Rectal smooth muscle tissue (tissue), 1 donor: ENCODE data around the gene MPI.

Source experiments
- H3K27ac ChIP-seq: one replicate; pipeline ENCODE4 v1.7.0; 2013; ENCODE audit warnings: low read depth, low read length, inconsistent platforms
- H3K27me3 ChIP-seq: one replicate; pipeline ENCODE4 v1.7.0; 2013; ENCODE audit warnings: low read length; ENCODE audit not compliant: control insufficient read depth, insufficient read depth
- H3K36me3 ChIP-seq: one replicate; pipeline ENCODE4 v1.7.0; 2013; ENCODE audit warnings: low read length; ENCODE audit not compliant: control insufficient read depth, insufficient read depth
- H3K4me1 ChIP-seq: one replicate; pipeline ENCODE4 v1.7.0; 2013; ENCODE audit warnings: low read length; ENCODE audit not compliant: control insufficient read depth, insufficient read depth
- H3K4me3 ChIP-seq: one replicate; pipeline ENCODE4 v1.7.0; 2013; ENCODE audit warnings: low read length
- H3K9ac ChIP-seq: one replicate; pipeline ENCODE4 v1.7.0; 2013; ENCODE audit warnings: low read length

The MPI gene, protein sequence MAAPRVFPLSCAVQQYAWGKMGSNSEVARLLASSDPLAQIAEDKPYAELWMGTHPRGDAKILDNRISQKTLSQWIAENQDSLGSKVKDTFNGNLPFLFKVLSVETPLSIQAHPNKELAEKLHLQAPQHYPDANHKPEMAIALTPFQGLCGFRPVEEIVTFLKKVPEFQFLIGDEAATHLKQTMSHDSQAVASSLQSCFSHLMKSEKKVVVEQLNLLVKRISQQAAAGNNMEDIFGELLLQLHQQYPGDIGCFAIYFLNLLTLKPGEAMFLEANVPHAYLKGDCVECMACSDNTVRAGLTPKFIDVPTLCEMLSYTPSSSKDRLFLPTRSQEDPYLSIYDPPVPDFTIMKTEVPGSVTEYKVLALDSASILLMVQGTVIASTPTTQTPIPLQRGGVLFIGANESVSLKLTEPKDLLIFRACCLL

DNA sequence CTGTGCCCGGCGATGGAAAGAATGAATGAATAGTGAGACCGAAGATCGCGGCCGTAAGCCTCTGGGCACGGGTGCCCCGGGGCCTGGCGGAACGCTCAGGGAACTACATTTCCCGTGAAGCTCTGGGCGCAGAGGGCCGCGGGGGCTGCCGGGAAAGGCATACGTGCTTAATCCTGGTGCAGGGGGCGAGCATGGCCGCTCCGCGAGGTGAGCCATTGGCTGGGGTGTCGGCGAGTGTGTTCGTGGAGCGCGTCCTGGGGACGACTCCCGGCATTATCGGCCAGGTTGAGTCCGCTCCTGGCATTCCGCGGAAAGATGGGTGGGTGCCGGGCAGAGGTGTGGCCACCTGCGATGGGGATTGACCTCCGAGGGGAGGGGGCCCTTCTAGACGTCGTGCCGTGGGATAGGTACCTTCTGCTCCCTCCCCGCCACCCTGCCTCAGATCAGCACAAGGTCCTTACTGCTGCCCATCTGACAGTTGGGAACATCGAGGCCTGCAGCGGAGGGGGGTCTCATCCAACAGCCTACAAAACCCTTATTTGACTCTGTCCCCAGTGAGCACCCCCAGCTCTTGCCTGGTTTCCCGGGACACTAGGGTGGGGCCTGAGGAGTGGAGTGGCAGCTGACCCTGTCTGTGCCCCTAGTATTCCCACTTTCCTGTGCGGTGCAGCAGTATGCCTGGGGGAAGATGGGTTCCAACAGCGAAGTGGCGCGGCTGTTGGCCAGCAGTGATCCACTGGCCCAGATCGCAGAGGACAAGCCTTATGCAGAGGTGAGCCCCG is at the start of gene MPI:
TSS of gene MPI (plus strand) at position 160 of the 782 bp plus-strand sequence. CDS start at position 192, 32 bp downstream.
- Histone ChIP-seq H3K9ac (peak within 1 kb of the TSS; percentile 89), H3K36me3 (peaks cover 5% of the 10 kb centered on the region), H3K27me3 (no peaks in the 10 kb centered on the region), H3K27ac (peak within 1 kb of the TSS; percentile 69), H3K4me3 (peak within 1 kb of the TSS; percentile 97), H3K4me1 (peaks cover 10% of the 10 kb centered on the region)

DNA sequence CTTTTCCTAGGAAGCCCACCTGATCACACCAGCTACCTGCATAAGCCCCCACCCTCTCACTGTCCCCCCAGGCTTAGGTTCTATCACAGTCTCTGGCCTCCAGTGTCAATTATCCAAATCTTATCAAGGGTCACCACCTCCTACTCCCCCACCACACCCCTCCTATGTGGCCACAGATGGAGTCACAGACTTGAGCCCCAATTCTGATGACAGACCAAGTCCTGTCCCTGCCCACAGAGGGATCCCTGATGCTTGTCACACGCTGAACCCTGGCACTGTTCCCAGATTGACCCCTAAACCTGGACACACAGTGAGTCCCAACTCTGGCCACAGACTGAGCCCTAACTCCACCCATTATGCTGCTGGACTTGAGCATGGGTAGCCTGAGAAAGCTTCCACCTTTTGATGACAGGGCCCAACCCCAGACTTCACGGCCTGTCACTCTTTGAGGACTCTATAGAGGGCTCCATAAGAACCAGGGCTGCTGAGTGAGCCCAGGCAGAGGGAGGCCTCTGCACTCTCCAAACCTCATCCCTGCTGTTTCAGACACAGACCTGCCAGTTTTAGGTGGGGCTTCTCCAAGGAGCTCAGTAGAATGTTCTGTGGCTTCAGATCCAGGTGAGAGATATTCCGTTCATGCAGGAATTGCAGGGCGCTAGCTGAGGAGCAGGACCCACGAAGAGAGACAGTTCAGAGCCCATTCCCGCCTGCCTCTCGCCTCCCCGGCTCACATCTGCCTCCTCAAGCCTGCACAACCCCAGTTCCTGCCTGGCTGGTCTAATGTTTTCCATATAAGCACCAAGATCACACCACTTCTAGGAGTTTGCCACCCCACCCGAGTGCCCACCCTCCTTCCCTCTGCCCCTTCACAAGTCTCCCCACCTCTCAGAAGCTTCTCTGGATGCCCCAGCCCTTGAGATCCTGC is 48.7 kb upstream of the MPI start:
- Histone ChIP-seq H3K36me3 (peaks cover 4% of the 10 kb centered on the region), H3K4me3 (no peak overlapping the region), H3K27ac (no peak overlapping the region), H3K4me1 (peaks cover 8% of the 10 kb centered on the region), H3K9ac (no peak overlapping the region), H3K27me3 (no peaks in the 10 kb centered on the region)

DNA sequence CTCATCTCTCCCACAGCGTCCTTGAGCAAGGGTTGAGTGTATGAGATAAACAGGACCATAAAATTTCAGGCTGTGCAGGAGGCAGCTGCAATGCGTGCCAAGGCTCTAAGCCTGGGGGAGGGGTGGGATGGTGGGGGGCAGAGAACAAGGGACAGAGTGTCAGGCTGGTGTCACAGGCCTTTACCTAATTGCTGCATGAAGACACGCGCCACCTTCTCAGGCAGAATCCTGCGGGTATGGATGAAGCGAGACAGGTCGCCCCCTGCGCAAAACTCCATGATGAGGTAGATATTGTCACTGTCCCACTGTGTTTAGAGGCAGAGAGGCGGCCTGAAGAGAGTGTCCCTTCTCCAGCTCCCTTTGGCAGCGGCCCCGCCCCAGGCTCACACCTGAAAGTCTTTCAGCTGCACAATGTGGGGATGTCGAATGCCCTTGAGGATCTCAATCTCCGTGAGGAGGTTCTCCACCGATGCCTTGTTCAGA is 47.9 kb upstream of the MPI start:
- Histone ChIP-seq H3K27ac (no peak overlapping the region), H3K9ac (peak overlapping the region; percentile 78), H3K4me1 (peaks cover 8% of the 10 kb centered on the region), H3K27me3 (no peaks in the 10 kb centered on the region), H3K36me3 (peaks cover 4% of the 10 kb centered on the region), H3K4me3 (peak overlapping the region; percentile 95)

DNA sequence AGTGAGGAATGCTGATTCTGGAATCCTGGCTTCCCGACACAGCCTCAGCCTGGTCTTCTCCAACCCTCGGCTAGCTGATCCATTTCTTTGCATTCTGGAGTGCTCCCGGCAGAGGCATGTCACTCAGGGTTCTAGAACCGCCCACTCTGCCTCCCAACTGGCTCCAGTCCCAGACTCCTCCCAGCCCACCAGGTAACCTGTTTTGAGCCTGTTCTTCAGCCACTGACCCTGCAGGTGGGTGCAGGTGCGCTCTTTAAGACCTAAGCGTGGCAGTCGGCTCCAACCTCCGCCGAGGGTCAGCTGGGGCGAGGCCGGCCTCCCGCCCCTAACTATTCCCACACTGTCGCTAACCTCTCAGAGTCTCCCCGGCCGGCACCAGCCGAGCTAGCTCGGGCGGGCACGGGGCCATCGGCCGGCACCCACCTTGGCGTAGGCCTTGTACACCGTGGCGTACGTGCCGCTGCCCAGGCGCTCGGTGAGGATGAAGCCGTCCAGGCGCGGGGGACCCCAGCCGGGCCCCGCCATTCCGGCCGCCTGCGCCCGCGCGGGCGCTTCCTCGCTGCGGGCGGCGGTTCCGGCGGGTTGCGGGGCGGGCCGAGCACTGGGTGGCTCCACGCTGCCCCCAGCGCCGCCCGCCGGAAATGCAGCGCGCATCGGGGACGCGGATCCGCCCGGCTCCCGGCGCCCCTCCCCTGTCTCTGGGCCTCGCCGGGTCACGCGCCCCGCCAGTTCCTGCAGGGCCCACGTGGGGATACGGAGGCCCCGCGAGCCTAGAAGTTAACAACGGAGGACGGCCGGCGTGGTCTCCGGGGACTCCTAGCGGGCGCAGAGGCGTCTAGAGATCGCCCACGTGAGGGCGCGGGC is 47.0 kb upstream of the MPI start, which contains the start of gene ULK3:
TSS of gene ULK3 (minus strand) at position 576 of the 864 bp plus-strand sequence. CDS start at position 525, 51 bp downstream.
- Histone ChIP-seq H3K36me3 (peaks cover 9% of the 10 kb centered on the region), H3K4me3 (peak within 1 kb of the TSS; percentile 95), H3K9ac (peak within 1 kb of the TSS; percentile 78), H3K27me3 (no peaks in the 10 kb centered on the region), H3K27ac (peak within 1 kb of the TSS; percentile 83), H3K4me1 (peaks cover 8% of the 10 kb centered on the region)

DNA sequence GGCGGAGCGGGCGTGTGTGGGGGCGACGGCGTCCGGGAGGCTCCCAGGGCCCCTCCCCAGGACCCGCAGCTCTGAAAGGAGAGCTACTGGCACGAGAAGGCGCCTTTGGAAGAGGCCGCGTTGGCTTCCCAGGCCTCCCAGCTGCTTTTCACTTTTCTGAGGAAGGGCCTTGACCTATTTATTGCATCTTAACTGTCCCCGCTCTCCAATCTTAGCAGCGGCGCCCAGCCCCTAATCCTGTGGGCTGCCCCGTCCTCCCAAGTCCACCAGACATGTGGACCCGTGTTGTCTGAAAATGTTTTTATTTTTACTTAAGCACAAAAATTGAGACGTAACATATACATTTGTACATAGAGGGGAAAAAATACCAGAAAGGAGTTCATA is 46.4 kb upstream of the MPI start:
- H3K36me3 ChIP-seq: peaks cover 13% of the 10 kb centered on the region

GRCh38 chr15:74843891-74844299 is 45.9 kb upstream of the MPI start:
- Histone ChIP-seq H3K36me3 (peaks cover 15% of the 10 kb centered on the region), H3K9ac (peak overlapping the region; percentile 39), H3K27me3 (no peaks in the 10 kb centered on the region), H3K4me3 (peak overlapping the region; percentile 66), H3K4me1 (peaks cover 8% of the 10 kb centered on the region), H3K27ac (peak overlapping the region; percentile 83)

More for the DNA sequence above, 46.4 kb upstream of the MPI start:
- H3K4me1 ChIP-seq: peaks cover 8% of the 10 kb centered on the region
- H3K4me3 ChIP-seq: peak overlapping the region; percentile 66
- H3K9ac ChIP-seq: peak overlapping the region; percentile 39
- H3K27me3 ChIP-seq: no peaks in the 10 kb centered on the region
- peak overlapping the region; percentile 83 for H3K27ac ChIP-seq

GRCh38 chr15:74844319-74845207 is 45.3 kb upstream of the MPI start:
- Histone ChIP-seq H3K27ac (no peak overlapping the region), H3K27me3 (no peaks in the 10 kb centered on the region), H3K4me1 (peaks cover 8% of the 10 kb centered on the region), H3K9ac (no peak overlapping the region), H3K36me3 (peaks cover 13% of the 10 kb centered on the region), H3K4me3 (no peak overlapping the region)

DNA sequence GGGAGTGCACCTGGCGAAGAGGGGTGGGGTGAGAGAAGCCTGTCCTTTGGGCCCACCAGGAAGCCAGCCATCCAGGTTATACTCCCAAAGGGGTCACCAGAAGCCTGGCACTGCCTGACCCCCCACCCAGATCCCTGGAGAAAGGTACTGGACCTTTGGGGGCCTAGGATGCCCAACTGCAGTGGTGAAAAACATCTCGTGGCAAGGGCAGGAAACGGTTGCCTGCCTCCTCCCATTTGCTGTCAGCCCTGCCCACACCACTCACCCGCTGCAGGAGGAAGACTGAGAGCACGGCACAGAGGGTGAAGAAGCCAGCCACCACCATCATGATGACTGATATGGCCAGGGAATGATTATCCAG is 44.7 kb upstream of the MPI start:
- Histone ChIP-seq H3K27me3 (no peaks in the 10 kb centered on the region), H3K36me3 (peaks cover 14% of the 10 kb centered on the region), H3K4me3 (no peak overlapping the region), H3K27ac (no peak overlapping the region), H3K4me1 (peaks cover 8% of the 10 kb centered on the region), H3K9ac (no peak overlapping the region)

GRCh38 chr15:74845581-74845980 is 44.3 kb upstream of the MPI start:
- H3K27me3 ChIP-seq: no peaks in the 10 kb centered on the region
- H3K4me1 ChIP-seq: peaks cover 8% of the 10 kb centered on the region
- H3K36me3 ChIP-seq: peaks cover 18% of the 10 kb centered on the region
- H3K9ac ChIP-seq: no peak overlapping the region
- no peak overlapping the region for H3K4me3 ChIP-seq
- H3K27ac ChIP-seq: no peak overlapping the region

DNA sequence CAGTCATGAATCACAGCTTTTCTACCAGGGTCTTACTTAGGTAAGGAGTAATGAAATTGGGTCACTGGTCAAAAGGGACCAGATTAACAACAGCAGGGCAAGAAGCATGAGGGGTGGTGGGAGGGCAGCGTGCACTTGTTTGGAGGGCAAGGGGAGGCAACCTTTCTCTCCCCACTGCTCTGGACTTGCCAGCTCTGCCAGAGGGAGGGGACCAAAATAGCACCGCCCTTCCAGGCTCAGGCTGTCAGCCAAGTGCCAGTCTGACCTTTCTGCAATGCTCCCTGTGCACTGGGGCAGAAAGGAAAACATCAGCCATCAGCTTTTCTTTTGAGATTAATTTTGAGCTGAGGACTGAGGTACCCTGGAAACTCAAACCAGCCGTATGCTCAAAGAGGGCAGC is 42.4 kb upstream of the MPI start:
- Histone ChIP-seq H3K4me1 (peaks cover 4% of the 10 kb centered on the region), H3K4me3 (no peak overlapping the region), H3K27ac (no peak overlapping the region), H3K9ac (no peak overlapping the region), H3K27me3 (no peaks in the 10 kb centered on the region), H3K36me3 (peaks cover 35% of the 10 kb centered on the region)
